ENCODE measurements around the gene IL18RAP.

DNA sequence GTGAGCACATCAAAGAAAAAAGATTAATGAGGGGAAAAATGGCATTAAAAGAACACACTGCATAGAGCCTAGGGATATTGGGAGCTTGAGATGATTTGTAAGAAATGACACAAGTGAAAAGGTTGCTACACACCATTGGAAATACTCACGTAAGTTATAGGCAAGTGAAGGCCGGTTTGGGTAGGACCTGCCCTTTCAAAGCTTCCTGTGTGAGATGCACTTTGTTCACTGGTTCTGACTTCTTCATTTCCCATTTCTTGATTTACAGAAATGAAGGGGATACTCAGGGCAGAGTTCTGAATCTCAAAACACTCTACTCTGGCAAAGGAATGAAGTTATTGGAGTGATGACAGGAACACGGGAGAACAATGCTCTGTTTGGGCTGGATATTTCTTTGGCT is at the start of gene IL18RAP:
- TF ChIP-seq, protein P1, sequence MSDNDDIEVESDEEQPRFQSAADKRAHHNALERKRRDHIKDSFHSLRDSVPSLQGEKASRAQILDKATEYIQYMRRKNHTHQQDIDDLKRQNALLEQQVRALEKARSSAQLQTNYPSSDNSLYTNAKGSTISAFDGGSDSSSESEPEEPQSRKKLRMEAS (CRISPR knock-in tag; IDR thresholded peaks at IDR 0.05): no peak
- TF ChIP-seq, protein P2, sequence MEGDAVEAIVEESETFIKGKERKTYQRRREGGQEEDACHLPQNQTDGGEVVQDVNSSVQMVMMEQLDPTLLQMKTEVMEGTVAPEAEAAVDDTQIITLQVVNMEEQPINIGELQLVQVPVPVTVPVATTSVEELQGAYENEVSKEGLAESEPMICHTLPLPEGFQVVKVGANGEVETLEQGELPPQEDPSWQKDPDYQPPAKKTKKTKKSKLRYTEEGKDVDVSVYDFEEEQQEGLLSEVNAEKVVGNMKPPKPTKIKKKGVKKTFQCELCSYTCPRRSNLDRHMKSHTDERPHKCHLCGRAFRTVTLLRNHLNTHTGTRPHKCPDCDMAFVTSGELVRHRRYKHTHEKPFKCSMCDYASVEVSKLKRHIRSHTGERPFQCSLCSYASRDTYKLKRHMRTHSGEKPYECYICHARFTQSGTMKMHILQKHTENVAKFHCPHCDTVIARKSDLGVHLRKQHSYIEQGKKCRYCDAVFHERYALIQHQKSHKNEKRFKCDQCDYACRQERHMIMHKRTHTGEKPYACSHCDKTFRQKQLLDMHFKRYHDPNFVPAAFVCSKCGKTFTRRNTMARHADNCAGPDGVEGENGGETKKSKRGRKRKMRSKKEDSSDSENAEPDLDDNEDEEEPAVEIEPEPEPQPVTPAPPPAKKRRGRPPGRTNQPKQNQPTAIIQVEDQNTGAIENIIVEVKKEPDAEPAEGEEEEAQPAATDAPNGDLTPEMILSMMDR (IDR thresholded peaks at IDR 0.05): no peak
- TF ChIP-seq CREB1 (CRISPR knock-in tag; IDR thresholded peaks at IDR 0.05) (no peak), TEAD4 (CRISPR knock-in tag; IDR thresholded peaks at IDR 0.05) (no peak), ZNF416 (CRISPR knock-in tag; IDR thresholded peaks at IDR 0.05) (no peak), EMX1 (CRISPR knock-in tag; IDR thresholded peaks at IDR 0.05) (no peak), TCF7 (CRISPR knock-in tag; IDR thresholded peaks at IDR 0.05; ENCODE audit: low read depth) (no peak), ATF1 (CRISPR knock-in tag; IDR thresholded peaks at IDR 0.05) (no peak), ELF4 (CRISPR knock-in tag; IDR thresholded peaks at IDR 0.05; ENCODE audit: low read depth) (no peak)
- TF ChIP-seq, protein P3, sequence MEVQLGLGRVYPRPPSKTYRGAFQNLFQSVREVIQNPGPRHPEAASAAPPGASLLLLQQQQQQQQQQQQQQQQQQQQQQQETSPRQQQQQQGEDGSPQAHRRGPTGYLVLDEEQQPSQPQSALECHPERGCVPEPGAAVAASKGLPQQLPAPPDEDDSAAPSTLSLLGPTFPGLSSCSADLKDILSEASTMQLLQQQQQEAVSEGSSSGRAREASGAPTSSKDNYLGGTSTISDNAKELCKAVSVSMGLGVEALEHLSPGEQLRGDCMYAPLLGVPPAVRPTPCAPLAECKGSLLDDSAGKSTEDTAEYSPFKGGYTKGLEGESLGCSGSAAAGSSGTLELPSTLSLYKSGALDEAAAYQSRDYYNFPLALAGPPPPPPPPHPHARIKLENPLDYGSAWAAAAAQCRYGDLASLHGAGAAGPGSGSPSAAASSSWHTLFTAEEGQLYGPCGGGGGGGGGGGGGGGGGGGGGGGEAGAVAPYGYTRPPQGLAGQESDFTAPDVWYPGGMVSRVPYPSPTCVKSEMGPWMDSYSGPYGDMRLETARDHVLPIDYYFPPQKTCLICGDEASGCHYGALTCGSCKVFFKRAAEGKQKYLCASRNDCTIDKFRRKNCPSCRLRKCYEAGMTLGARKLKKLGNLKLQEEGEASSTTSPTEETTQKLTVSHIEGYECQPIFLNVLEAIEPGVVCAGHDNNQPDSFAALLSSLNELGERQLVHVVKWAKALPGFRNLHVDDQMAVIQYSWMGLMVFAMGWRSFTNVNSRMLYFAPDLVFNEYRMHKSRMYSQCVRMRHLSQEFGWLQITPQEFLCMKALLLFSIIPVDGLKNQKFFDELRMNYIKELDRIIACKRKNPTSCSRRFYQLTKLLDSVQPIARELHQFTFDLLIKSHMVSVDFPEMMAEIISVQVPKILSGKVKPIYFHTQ (CRISPR knock-in tag; IDR thresholded peaks at IDR 0.05): no peak
- TF ChIP-seq, protein P4, sequence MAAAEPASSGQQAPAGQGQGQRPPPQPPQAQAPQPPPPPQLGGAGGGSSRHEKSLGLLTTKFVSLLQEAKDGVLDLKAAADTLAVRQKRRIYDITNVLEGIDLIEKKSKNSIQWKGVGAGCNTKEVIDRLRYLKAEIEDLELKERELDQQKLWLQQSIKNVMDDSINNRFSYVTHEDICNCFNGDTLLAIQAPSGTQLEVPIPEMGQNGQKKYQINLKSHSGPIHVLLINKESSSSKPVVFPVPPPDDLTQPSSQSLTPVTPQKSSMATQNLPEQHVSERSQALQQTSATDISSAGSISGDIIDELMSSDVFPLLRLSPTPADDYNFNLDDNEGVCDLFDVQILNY (CRISPR knock-in tag; IDR thresholded peaks at IDR 0.05): no peak
- TF ChIP-seq, protein P5, sequence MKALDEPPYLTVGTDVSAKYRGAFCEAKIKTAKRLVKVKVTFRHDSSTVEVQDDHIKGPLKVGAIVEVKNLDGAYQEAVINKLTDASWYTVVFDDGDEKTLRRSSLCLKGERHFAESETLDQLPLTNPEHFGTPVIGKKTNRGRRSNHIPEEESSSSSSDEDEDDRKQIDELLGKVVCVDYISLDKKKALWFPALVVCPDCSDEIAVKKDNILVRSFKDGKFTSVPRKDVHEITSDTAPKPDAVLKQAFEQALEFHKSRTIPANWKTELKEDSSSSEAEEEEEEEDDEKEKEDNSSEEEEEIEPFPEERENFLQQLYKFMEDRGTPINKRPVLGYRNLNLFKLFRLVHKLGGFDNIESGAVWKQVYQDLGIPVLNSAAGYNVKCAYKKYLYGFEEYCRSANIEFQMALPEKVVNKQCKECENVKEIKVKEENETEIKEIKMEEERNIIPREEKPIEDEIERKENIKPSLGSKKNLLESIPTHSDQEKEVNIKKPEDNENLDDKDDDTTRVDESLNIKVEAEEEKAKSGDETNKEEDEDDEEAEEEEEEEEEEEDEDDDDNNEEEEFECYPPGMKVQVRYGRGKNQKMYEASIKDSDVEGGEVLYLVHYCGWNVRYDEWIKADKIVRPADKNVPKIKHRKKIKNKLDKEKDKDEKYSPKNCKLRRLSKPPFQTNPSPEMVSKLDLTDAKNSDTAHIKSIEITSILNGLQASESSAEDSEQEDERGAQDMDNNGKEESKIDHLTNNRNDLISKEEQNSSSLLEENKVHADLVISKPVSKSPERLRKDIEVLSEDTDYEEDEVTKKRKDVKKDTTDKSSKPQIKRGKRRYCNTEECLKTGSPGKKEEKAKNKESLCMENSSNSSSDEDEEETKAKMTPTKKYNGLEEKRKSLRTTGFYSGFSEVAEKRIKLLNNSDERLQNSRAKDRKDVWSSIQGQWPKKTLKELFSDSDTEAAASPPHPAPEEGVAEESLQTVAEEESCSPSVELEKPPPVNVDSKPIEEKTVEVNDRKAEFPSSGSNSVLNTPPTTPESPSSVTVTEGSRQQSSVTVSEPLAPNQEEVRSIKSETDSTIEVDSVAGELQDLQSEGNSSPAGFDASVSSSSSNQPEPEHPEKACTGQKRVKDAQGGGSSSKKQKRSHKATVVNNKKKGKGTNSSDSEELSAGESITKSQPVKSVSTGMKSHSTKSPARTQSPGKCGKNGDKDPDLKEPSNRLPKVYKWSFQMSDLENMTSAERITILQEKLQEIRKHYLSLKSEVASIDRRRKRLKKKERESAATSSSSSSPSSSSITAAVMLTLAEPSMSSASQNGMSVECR (CRISPR knock-in tag; IDR thresholded peaks at IDR 0.05; ENCODE audit: borderline replicate concordance): no peak

All from WTC11 (cell line).